GM12878 (cell line): ENCODE results near the gene ADCY5.

Experiments
- CREB1 ChIP-seq: IDR thresholded peaks from 2 replicates; pipeline ENCODE4 v1.6.1; 2012; ENCODE audit warnings: low read depth, mild to moderate bottlenecking, inconsistent platforms
- CTCF ChIP-seq, 3 experiments: IDR thresholded peaks in 2 of 3; conservative IDR thresholded peaks in 1 of 3; 2 replicates each; pipeline ENCODE4 v1.5.1; 2011; ENCODE audit warnings: low read depth in 3 of 3, low read length in 3 of 3, mild to moderate bottlenecking in 3 of 3, control low read depth in 2 of 3, moderate library complexity in 2 of 3, inconsistent platforms in 1 of 3, mixed read lengths in 1 of 3; ENCODE audit not compliant: control insufficient read depth in 2 of 3, insufficient read depth in 1 of 3; ENCODE audit errors: extremely low read depth in 1 of 3
- ELK1 ChIP-seq: IDR thresholded peaks from 2 replicates; pipeline ENCODE4 v1.6.1; 2012; ENCODE audit warnings: low read depth, low read length, improper control_type of control experiment
- EZH2 ChIP-seq: IDR thresholded peaks from 2 replicates; pipeline ENCODE4 v1.6.1; 2012; ENCODE audit warnings: low read depth, mild to moderate bottlenecking, control low read depth, inconsistent platforms, low read length, borderline replicate concordance; ENCODE audit not compliant: control insufficient read depth
- NKRF ChIP-seq: fragments of 450-650 bp; conservative IDR thresholded peaks from 2 replicates; pipeline ENCODE4 v1.6.1; 2017; ENCODE audit warnings: mild to moderate bottlenecking, moderate library complexity
- POLR2AphosphoS2 ChIP-seq: IDR thresholded peaks from 2 replicates; pipeline ENCODE4 v1.6.1; 2011; ENCODE audit warnings: low read depth, mild to moderate bottlenecking, low read length, improper control_type of control experiment, moderate library complexity
- RAD21 ChIP-seq: IDR thresholded peaks from 2 replicates; pipeline ENCODE4 v1.6.1; 2011; ENCODE audit warnings: mild to moderate bottlenecking, low read depth, low read length, moderate library complexity; ENCODE audit not compliant: insufficient read depth
- STAT3 ChIP-seq: IDR thresholded peaks from 2 replicates; pipeline ENCODE4 v1.6.1; 2011; ENCODE audit warnings: low read depth, low read length, improper control_type of control experiment
- TAF1 ChIP-seq: IDR thresholded peaks from 2 replicates; pipeline ENCODE4 v1.6.1; 2011; ENCODE audit warnings: mild to moderate bottlenecking, low read depth, low read length, borderline replicate concordance
- WRNIP1 ChIP-seq: IDR thresholded peaks from 2 replicates; pipeline ENCODE4 v1.6.1; 2011; ENCODE audit warnings: low read depth, low read length, improper control_type of control experiment, borderline replicate concordance
- YY1 ChIP-seq: IDR thresholded peaks from 2 replicates; pipeline ENCODE4 v1.6.1; 2011; ENCODE audit warnings: low read depth, mild to moderate bottlenecking, low read length
- ZZZ3 ChIP-seq: IDR thresholded peaks from 2 replicates; pipeline ENCODE4 v1.6.1; 2011; ENCODE audit warnings: low read depth; ENCODE audit not compliant: control insufficient read depth, insufficient read length

DNA sequence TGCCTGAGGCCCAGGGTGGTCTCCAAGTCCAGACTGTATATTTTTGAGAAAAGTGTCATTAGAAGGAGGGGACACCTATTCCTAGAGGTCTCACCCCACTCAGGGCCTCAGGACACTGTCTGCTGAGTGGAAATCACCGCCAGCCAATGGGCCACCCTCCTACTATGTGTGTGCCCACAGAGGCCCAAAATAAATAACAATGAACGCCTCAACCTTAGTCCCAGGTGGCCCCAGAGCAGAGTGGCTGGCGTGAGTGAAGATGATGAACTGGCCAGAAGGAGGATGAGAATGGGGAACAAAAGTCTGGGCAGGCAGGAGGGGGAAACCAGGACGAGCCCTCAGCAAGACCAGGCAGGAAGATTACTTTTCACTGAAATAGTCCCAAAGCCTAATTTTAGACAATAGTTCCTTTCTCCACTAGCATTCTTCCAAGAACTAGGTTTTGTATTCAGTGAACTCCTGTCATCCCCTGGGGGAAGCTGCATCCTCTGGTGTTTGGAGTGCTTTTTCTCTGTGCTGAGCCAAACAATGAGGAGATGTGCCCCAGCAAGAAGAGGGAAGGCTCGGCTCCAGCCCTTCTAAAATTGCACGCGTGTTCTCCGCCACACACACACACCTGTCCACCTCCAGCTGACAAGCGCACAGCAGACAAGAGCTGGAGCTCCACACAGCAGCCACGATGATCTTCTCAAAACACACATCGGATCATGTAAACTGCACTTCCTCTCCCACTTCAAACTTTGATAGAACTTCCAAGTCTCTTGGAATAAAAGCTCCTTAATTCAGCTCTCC lies 72.2 kb downstream of the ADCY5 start:
- TF ChIP-seq CTCF (IDR thresholded peaks at IDR 0.05 in 2 of 3, conservative IDR thresholded peaks at IDR 0.05 in 1 of 3; ENCODE audit: control insufficient read depth in 2 of 3, extremely low read depth in 1 of 3, insufficient read depth in 1 of 3, low read depth in 3 of 3, low read length in 3 of 3) (no peak), RAD21 (no peak), CREB1 (no peak), STAT3 (no peak), TAF1 (no peak), POLR2AphosphoS2 (no peak), NKRF (no peak), YY1 (no peak), WRNIP1 (no peak), ZZZ3 (no peak), ELK1 (no peak), EZH2 (no peak)
